AG04449 (cell line): ENCODE data around the gene NOL4L.

Source experiments
- CTCF ChIA-PET: fragments of 350-600 bp; formaldehyde crosslinking; extraction: SDS; loops from one replicate; lab custom pipeline; 2021; ENCODE audit warnings: antibody characterized with exemption; lab: Yijun Ruan, JAX
- POLR2A ChIA-PET: fragments of 400-600, 350-600 bp; formaldehyde crosslinking; extraction: SDS; loops from one replicate; lab custom pipeline; 2020; ENCODE audit warnings: antibody characterized with exemption, inconsistent platforms; lab: Yijun Ruan, JAX
- DNase-seq: peaks from one replicate; pipeline ENCODE4 v3.0.0-alpha.2; 2010; ENCODE audit warnings: low read depth, low spot score
- H3K4me3 ChIP-seq: 2 replicates; pipeline ENCODE4 v1.5.1; 2011; ENCODE audit warnings: low read depth, mild to moderate bottlenecking, control low read depth, low read length
- TF ChIP-seq, protein P1 (sequence below): IDR thresholded peaks from one replicate; pipeline ENCODE4 v1.5.1; 2011; ENCODE audit warnings: mild to moderate bottlenecking, moderate library complexity, low read length, control low read depth, inconsistent platforms; ENCODE audit not compliant: insufficient read depth; ENCODE audit errors: missing control alignments

The NOL4L gene

DNA sequence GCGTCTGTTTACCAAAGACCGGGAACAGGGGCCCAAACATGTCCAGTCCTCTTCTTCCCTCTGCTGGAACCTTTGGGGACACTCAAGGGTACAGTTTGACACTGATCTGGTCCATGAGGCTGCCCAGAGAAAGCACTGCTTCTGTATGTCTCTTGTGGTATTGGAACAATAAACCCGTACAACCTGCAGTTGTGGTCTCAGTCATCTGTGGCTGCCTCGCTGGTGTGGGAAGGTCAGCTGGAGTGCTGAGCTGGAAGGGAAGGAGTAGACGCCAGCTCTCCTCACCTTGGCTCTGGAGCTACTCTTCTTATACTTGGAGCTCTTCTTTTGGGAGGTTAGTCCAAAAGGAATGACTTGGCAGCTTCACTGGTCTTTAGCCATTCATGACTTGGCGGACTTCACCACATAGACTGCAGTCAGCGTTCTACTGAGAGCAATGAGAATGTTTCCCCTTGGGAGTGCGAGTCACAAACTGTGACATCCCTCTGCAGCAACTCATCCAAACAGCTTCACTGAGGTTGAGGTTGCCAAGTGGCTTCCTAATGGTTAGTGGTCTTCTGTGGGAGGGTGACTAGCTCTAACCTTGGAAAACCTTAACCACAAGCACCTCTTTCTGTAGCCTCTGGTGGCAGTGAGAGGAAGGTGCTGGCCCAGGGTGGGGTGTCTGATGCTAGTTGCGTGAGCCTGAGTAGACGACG is 145.9 kb downstream of the NOL4L start:
- no peak overlapping the region for H3K4me3 ChIP-seq
- TF ChIP-seq, protein P1, sequence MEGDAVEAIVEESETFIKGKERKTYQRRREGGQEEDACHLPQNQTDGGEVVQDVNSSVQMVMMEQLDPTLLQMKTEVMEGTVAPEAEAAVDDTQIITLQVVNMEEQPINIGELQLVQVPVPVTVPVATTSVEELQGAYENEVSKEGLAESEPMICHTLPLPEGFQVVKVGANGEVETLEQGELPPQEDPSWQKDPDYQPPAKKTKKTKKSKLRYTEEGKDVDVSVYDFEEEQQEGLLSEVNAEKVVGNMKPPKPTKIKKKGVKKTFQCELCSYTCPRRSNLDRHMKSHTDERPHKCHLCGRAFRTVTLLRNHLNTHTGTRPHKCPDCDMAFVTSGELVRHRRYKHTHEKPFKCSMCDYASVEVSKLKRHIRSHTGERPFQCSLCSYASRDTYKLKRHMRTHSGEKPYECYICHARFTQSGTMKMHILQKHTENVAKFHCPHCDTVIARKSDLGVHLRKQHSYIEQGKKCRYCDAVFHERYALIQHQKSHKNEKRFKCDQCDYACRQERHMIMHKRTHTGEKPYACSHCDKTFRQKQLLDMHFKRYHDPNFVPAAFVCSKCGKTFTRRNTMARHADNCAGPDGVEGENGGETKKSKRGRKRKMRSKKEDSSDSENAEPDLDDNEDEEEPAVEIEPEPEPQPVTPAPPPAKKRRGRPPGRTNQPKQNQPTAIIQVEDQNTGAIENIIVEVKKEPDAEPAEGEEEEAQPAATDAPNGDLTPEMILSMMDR: no peak
- POLR2A ChIA-PET: interaction anchor here (0.5 to 1.1 kb wide), 2 partner anchors 81 to 122 kb away, joined by 3 to 4 read pairs; partner anchors contain the start of gene ASXL1
- CTCF ChIA-PET: interaction anchor here (1.0 to 3.1 kb wide), 2 partner anchors 18 to 68 kb away, joined by 3 to 14 read pairs; no protein-coding TSS in a partner anchor
- peak; percentile 69 for DNase-seq

DNA sequence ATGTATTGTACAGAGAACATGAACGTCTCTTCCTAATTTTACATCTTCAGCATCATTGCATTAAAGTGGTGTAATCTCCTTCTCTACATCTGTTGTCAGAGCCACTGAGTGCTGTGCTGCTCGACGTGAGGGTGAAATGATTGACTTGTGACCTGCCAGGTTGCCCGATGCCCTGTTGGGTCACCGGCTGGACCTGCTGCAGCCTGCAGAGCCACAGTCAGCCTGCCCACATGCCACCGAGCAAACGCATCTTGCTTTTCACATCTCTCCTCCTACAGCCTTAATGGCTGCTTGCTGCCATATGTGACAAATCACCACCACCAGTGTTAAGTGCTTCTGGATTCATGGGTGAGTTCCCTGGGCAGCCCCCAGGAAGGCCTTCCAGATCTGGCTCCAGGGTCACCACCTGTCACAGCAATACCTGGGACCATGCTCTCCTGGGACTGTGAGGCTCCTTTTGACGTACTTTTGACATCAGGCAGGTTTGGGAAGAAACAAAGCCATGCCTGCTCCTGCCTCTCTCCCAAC is 146.7 kb downstream of the NOL4L start:
- ChIA-PET POLR2A (no interaction called here), CTCF (no interaction called here)
- H3K4me3 ChIP-seq: no peak overlapping the region
- no peak for DNase-seq
- TF ChIP-seq, protein P1: no peak

DNA sequence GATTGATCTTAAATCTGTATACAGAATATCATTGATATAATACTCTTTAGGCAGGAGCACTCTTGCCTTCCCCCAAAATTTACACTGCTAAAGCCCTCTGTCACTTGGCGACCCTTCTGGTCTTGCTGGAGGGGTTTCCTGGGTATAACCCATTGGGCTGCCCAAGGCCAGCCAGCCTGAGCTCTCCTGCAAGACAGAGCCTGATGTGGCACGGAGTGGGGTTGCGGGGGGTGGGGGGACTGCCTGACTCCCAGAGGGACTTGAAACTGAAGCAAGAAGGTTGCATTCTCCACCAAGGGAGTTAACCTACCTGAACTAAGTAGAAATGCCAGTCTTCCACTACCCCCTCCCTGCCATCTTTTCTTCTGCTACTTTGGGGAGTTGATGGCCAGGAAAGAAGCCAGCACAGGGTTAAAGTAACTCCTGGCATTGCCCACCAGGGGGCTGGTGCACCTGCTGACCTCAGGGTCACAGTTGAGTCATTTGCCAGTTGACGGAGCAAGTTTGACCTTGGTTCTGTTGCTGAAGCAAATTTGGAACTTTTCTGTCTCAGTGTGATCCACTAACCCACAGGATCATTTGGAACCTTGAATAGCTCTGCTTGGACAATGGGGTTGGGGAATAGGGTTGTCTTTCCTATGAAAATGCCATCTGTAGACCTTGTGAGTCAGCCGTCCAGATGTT is 147.6 kb downstream of the NOL4L start:
- no peak overlapping the region for H3K4me3 ChIP-seq
- ChIA-PET CTCF (interaction anchor here (0.8 kb wide), 1 partner anchor 215 kb away, joined by 3 read pairs; no protein-coding TSS in a partner anchor), POLR2A (interaction anchor here (0.6 kb wide), 1 partner anchor 29 kb away, joined by 4 read pairs; no protein-coding TSS in a partner anchor)
- TF ChIP-seq, protein P1: no peak
- DNase-seq: no peak

- DNase-seq: no peak
- POLR2A ChIA-PET: interaction anchor here (0.6 kb wide), 1 partner anchor 29 kb away, joined by 4 read pairs; no protein-coding TSS in a partner anchor
- CTCF ChIA-PET: interaction anchor here (0.8 kb wide), 1 partner anchor 216 kb away, joined by 3 read pairs; no protein-coding TSS in a partner anchor
- TF ChIP-seq, protein P1: no peak
- H3K4me3 ChIP-seq: no peak overlapping the region
These were observed 148.2 kb downstream of the NOL4L start for GRCh38 chr20:32436968-32437367.

- CTCF ChIA-PET: interaction anchor here (0.8 kb wide), 1 partner anchor 216 kb away, joined by 3 read pairs; no protein-coding TSS in a partner anchor
- TF ChIP-seq, protein P1: no peak
- no peak overlapping the region for H3K4me3 ChIP-seq
These were observed 148.8 kb downstream of the NOL4L start for GRCh38 chr20:32436142-32436861.

More at GRCh38 chr20:32436142-32436861, 148.8 kb downstream of the NOL4L start:
- DNase-seq: no peak
- POLR2A ChIA-PET: no interaction called here
